Measurements from ENCODE around the gene TIGIT.

DNA sequence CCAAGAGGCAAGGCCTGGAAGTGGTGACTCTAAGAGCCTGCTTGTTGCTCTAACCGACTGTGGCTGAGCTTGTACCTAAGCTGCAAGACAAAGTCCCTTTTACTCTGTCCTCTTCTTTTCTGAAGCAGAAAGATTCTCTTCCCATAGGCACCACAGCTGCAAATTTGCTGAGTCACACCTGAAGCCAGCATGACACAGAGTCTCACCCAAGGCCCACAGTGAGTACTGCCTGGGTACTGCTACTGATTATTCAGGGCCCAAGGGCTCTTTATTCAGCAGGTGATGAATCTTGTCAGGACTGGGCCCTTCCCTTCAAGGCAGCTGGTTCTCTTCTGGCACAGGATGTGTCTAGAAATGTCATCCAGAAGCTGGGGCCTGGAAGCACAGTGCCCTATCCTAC, 18.9 kb upstream of the TIGIT start:
- no peak for TF ChIP-seq POLR2A (IDR thresholded peaks at IDR 0.05; ENCODE audit: low read depth, low read length)
- TF ChIP-seq POLR2AphosphoS5 (IDR thresholded peaks at IDR 0.05; ENCODE audit: low read depth, low read length), result no peak
